Measurements from ENCODE around the gene GRAMD2B.

- TF ChIP-seq POLR2A (IDR thresholded peaks at IDR 0.05) (no peak), CTCF (IDR thresholded peaks at IDR 0.05) (no peak), POLR2AphosphoS5 (IDR thresholded peaks at IDR 0.05) (no peak)
These were observed 64.4 kb downstream of the GRAMD2B start for GRCh38 chr5:126487596-126487995.

Data from upper lobe of left lung (tissue), 4 donors.